GM12878 (cell line): ENCODE results near the gene NR1D2. TPM values are rescaled to one million over a fixed set of nuclear protein-coding genes. Genes with fewer than 3 reads are reported as not detected.
A peak's percentile ranks its signal among the peaks of the same experiment; 100 is the strongest.

Experiments
- ATAC-seq: fragments of 200-7000 bp; cut with Tn5 transposase; 3 replicates; pipeline ENCODE4 v1.9.1; 2020; ENCODE audit warnings: mild to moderate bottlenecking, moderate library complexity
- BruUV-seq: library from RNA; stranded (reverse); fragments of 400-500 nt; replicated peaks from 2 replicates; lab custom pipeline; 2021; lab: Mats Ljungman, UMichigan
- CTCF ChIA-PET: fragments of 300-600 bp; sonication (Branson Sonifier 250); formaldehyde crosslinking; extraction: SDS; loops from one replicate; lab custom pipeline; 2021; ENCODE audit warnings: inconsistent platforms; lab: Yijun Ruan, JAX
- POLR2A ChIA-PET: fragments of 350-600 bp; formaldehyde crosslinking; extraction: SDS; loops from one replicate; lab custom pipeline; 2021; ENCODE audit warnings: inconsistent platforms; lab: Charles Lee
- RAD21 ChIA-PET: fragments of 300-600 bp; sonication (Branson Sonifier 250); formaldehyde crosslinking; loops from one replicate; lab custom pipeline; 2023; ENCODE audit warnings: antibody characterized with exemption; ENCODE audit not compliant: unreplicated experiment; lab: Charles Lee
- SMC1A ChIA-PET: fragments of 300-600 bp; sonication (Branson Sonifier 250); formaldehyde crosslinking; loops from one replicate; lab custom pipeline; 2023; ENCODE audit not compliant: unreplicated experiment, uncharacterized antibody; lab: Charles Lee
- DNase-seq: peaks from one replicate; pipeline ENCODE4 v3.0.0-alpha.2; 2011; ENCODE audit warnings: low read depth, low spot score
- FAIRE-seq: peaks from 3 replicates; lab custom pipeline; 2011; peaks lifted over from hg19 to GRCh38; lab: Jason Lieb, UNC
- H2AFZ ChIP-seq: 2 replicates; pipeline ENCODE4 v1.6.0; 2011; ENCODE audit warnings: low read depth, low read length, control low read depth; ENCODE audit not compliant: control insufficient read depth
- H3K27ac ChIP-seq: 2 replicates; pipeline ENCODE4 v1.5.1; 2011; ENCODE audit warnings: control low read depth; ENCODE audit not compliant: control insufficient read depth, insufficient read depth
- H3K27me3 ChIP-seq, 2 experiments: replicated peaks in 1 of 2; 2 replicates each; pipeline versions ENCODE4 v1.6.0 to v1.6.1; 2011; ENCODE audit warnings: low read length in 1 of 2; ENCODE audit not compliant: control insufficient read depth in 2 of 2, insufficient read depth in 2 of 2
- H3K36me3 ChIP-seq, 2 experiments: 2 replicates each; pipeline ENCODE4 v1.5.1; 2011; ENCODE audit warnings: low read length in 1 of 2; ENCODE audit not compliant: control insufficient read depth in 2 of 2, insufficient read depth in 2 of 2
- H3K4me1 ChIP-seq: 2 replicates; pipeline ENCODE4 v1.6.1; 2011; ENCODE audit warnings: mild to moderate bottlenecking, low read length, moderate library complexity, mixed read lengths; ENCODE audit not compliant: control insufficient read depth, insufficient read depth
- H3K4me2 ChIP-seq: 2 replicates; pipeline ENCODE4 v1.6.0; 2011; ENCODE audit warnings: control low read depth; ENCODE audit not compliant: control insufficient read depth, insufficient read depth
- H3K4me3 ChIP-seq: fragments of 200-600 bp; sonication (generic); 2 replicates; pipeline ENCODE4 v1.5.1; 2016
- H3K79me2 ChIP-seq: 2 replicates; pipeline ENCODE4 v1.6.0; 2011; ENCODE audit warnings: low read length; ENCODE audit not compliant: control insufficient read depth, insufficient read depth
- H3K9ac ChIP-seq: 2 replicates; pipeline ENCODE4 v1.8.0; 2011; ENCODE audit warnings: low read length, control low read depth, mixed read lengths; ENCODE audit not compliant: control insufficient read depth, insufficient read depth
- H3K9me3 ChIP-seq: replicated peaks from 3 replicates; pipeline ENCODE4 v1.5.1; 2011; ENCODE audit warnings: mild to moderate bottlenecking, low read length; ENCODE audit not compliant: control insufficient read depth, insufficient read depth
- H4K20me1 ChIP-seq: 2 replicates; pipeline ENCODE4 v1.6.0; 2011; ENCODE audit not compliant: control insufficient read depth, insufficient read depth
- BACH1 ChIP-seq: fragments of 450-650 bp; IDR thresholded peaks from 2 replicates; pipeline ENCODE4 v1.6.1; 2017; ENCODE audit warnings: mild to moderate bottlenecking, borderline replicate concordance
- CHD4 ChIP-seq: fragments of 200-600 bp; sonication (generic); IDR thresholded peaks from 2 replicates; pipeline ENCODE4 v1.6.1; 2016; ENCODE audit warnings: mild to moderate bottlenecking
- JUNB ChIP-seq: IDR thresholded peaks from 2 replicates; pipeline ENCODE4 v1.6.1; 2016; ENCODE audit warnings: antibody characterized with exemption, mild to moderate bottlenecking
- RAD21 ChIP-seq: IDR thresholded peaks from 2 replicates; pipeline ENCODE4 v1.6.1; 2011; ENCODE audit warnings: mild to moderate bottlenecking, low read depth, low read length, moderate library complexity; ENCODE audit not compliant: insufficient read depth
- RELA ChIP-seq: fragments of 450-650 bp; IDR thresholded peaks from 2 replicates; pipeline ENCODE4 v1.8.0; 2014; ENCODE audit warnings: borderline replicate concordance; ENCODE audit not compliant: partially characterized antibody
- WGBS: methylation state at CpG from one replicate; pipeline ENCODE4 v1.1.6; 2016; ENCODE audit warnings: low lambda C conversion rate; ENCODE audit not compliant: insufficient replicate concordance, insufficient coverage; ENCODE audit errors: missing lambda C conversion rate; 5-methylcytosine and 5-hydroxymethylcytosine counted together
- in situ Hi-C: fragments of 300-500 bp; cut with MboI; formaldehyde crosslinking; loops from 9 replicates; pipeline ENCODE4 v1.14.3; 2018; ENCODE audit warnings: mixed read lengths
- intact Hi-C: fragments of 100-400 bp; cut with micrococcal nuclease; formaldehyde crosslinking; loops from one replicate; pipeline ENCODE4 v1.14.2; 2022; ENCODE audit not compliant: unreplicated experiment
- polyA plus RNA-seq, 11 experiments: library from polyadenylated mRNA; depleted of rRNA in 4 of 11; unstranded in 6 of 11; stranded (reverse) in 5 of 11; fragments of >200 nt; fragmentation: Nextera tagmentation in 4 of 11; fragmentation: Illumina TruSeq in 1 of 11; extraction: Ambion mirVana in 4 of 11; extraction: Trizol in 1 of 11; gene quantifications; 1 replicate in 1 of 11; 2 replicates in 10 of 11; pipeline versions ENCODE4 v1.2.1 to v1.2.3, GENCODE V29; 2011 to 2016; ENCODE audit warnings: inconsistent platforms in 2 of 11, missing spikeins in 2 of 11, low read depth in 1 of 11
- total RNA-seq, 4 experiments: library from RNA; depleted of rRNA in 3 of 4; stranded (reverse); fragments of >200 nt in 3 of 4; fragmentation: Illumina TruSeq in 1 of 4; extraction: Trizol in 1 of 4; gene quantifications; 2 replicates each; pipeline versions ENCODE4 v1.2.1 to v1.2.3, GENCODE V29; 2013 to 2021
- TF ChIP-seq, protein P1 (sequence below), 3 experiments: IDR thresholded peaks in 2 of 3; conservative IDR thresholded peaks in 1 of 3; 2 replicates each; pipeline ENCODE4 v1.5.1; 2011; ENCODE audit warnings: low read depth in 3 of 3, low read length in 3 of 3, mild to moderate bottlenecking in 3 of 3, control low read depth in 2 of 3, moderate library complexity in 2 of 3, inconsistent platforms in 1 of 3, mixed read lengths in 1 of 3; ENCODE audit not compliant: control insufficient read depth in 2 of 3, insufficient read depth in 1 of 3; ENCODE audit errors: extremely low read depth in 1 of 3

The NR1D2 gene
- total and polyA plus RNA-seq, 10 of the 15 experiments (the other 5 are each of a cell fraction or from before 2014, with no cell fraction given): 0.67 to 5.3 (median 2.6) TPM

DNA sequence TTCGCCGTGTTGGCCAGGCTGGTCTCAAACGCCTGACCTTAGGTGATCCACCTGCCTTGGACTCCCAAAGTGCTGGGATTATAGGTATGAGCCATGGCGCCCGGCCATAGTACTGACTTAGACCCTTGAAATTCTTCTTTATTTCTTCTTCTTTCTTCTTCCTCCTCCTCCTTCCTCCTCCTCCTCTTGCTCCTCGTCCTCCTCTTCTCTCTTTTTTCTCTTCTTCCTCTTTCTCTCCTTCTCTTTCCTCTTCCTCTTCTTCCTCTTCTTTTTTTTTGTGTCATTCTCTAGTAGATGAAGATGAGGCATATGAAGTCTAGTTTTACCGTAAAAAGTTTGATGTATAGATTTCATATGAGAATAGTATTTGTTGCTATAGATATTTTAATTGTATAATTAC, 18.8 kb upstream of the NR1D2 start:
- Histone ChIP-seq H4K20me1 (no peaks in the 10 kb centered on the region), H3K4me1 (no peaks in the 10 kb centered on the region), H3K9me3 (no peaks in the 10 kb centered on the region), H3K9ac (no peak overlapping the region), H2AFZ (no peak overlapping the region), H3K79me2 (no peaks in the 10 kb centered on the region), H3K36me3 (peaks cover 0 to 2% of the 10 kb centered on the region in 2 experiments; a peak in 2 of 4 replicates), H3K4me2 (no peak overlapping the region), H3K27ac (no peak overlapping the region), H3K27me3 (no peaks in the 10 kb centered on the region), H3K4me3 (no peak overlapping the region)
- ChIA-PET SMC1A (interaction anchor here (0.8 to 1.1 kb wide), 3 partner anchors 14 to 312 kb away, joined by 3 to 4 read pairs (median 3); no protein-coding TSS in a partner anchor), RAD21 (no interaction called here), CTCF (interaction anchor here (1.2 to 2.5 kb wide), 4 partner anchors 8 to 92 kb away, joined by 3 to 8 read pairs (median 4); no protein-coding TSS in a partner anchor), POLR2A (interaction anchor here (1.7 kb wide), 1 partner anchor 9 kb away, joined by 7 read pairs; the partner anchor contains the start of genes NKIRAS1 and RPL15)
- DNase-seq: no peak
- no peak for ATAC-seq
- WGBS: 84% methylated on average over 7 of the region's 7 CpGs
- TF ChIP-seq CHD4 (no peak), JUNB (no peak), BACH1 (no peak)
- in situ Hi-C loops (loop anchor here (25.0 kb wide), 1 partner anchor 1861 kb away; the partner anchor contains the start of genes NGLY1 and OXSM), intact Hi-C loops (no loop called here)
- no peak for FAIRE-seq
- BruUV-seq: no TSS peak

GRCh38 chr3:23926736-23927135, 18.4 kb upstream of the NR1D2 start:
- H3K9me3 ChIP-seq: no peaks in the 10 kb centered on the region
- 78% methylated on average over 3 of the region's 3 CpGs for WGBS
- H4K20me1 ChIP-seq: no peaks in the 10 kb centered on the region
- BruUV-seq: no TSS peak
- H3K4me2 ChIP-seq: no peak overlapping the region
- SMC1A ChIA-PET: interaction anchor here (0.8 to 1.1 kb wide), 5 partner anchors 14 to 311 kb away, joined by 3 to 4 read pairs (median 3); no protein-coding TSS in a partner anchor
- H3K9ac ChIP-seq: no peak overlapping the region
- in situ Hi-C loops (loop anchor here (25.0 kb wide), 1 partner anchor 1861 kb away; the partner anchor contains the start of genes NGLY1 and OXSM), intact Hi-C loops (no loop called here)
- H3K4me1 ChIP-seq: no peaks in the 10 kb centered on the region
- ATAC-seq: no peak
- H3K27ac ChIP-seq: no peak overlapping the region
- H3K4me3 ChIP-seq: no peak overlapping the region
- POLR2A ChIA-PET: no interaction called here
- no peak for DNase-seq
- RAD21 ChIA-PET: interaction anchor here (0.8 to 1.3 kb wide), 2 partner anchors 35 to 71 kb away, joined by 3 to 5 read pairs; no protein-coding TSS in a partner anchor
- CTCF ChIA-PET: interaction anchor here (1.2 to 2.5 kb wide), 3 partner anchors 8 to 93 kb away, joined by 3 to 7 read pairs (median 4); no protein-coding TSS in a partner anchor
- H3K79me2 ChIP-seq: no peaks in the 10 kb centered on the region
- H3K36me3 ChIP-seq: no peaks in the 10 kb centered on the region
- no peak for TF ChIP-seq RELA
- peak; percentile 13; the same call in 1 of the 2 replicates for TF ChIP-seq RAD21
- TF ChIP-seq, protein P1, sequence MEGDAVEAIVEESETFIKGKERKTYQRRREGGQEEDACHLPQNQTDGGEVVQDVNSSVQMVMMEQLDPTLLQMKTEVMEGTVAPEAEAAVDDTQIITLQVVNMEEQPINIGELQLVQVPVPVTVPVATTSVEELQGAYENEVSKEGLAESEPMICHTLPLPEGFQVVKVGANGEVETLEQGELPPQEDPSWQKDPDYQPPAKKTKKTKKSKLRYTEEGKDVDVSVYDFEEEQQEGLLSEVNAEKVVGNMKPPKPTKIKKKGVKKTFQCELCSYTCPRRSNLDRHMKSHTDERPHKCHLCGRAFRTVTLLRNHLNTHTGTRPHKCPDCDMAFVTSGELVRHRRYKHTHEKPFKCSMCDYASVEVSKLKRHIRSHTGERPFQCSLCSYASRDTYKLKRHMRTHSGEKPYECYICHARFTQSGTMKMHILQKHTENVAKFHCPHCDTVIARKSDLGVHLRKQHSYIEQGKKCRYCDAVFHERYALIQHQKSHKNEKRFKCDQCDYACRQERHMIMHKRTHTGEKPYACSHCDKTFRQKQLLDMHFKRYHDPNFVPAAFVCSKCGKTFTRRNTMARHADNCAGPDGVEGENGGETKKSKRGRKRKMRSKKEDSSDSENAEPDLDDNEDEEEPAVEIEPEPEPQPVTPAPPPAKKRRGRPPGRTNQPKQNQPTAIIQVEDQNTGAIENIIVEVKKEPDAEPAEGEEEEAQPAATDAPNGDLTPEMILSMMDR (IDR thresholded peaks at IDR 0.05 in 2 of 3, conservative IDR thresholded peaks at IDR 0.05 in 1 of 3; ENCODE audit: control insufficient read depth in 2 of 3, extremely low read depth in 1 of 3, insufficient read depth in 1 of 3, low read depth in 3 of 3, low read length in 3 of 3): peak in 1 of 3 experiments; percentile 33; a peak in 2 of 6 replicates
- TF ChIP-seq, all 136 proteins: peak for 2
- H3K27me3 ChIP-seq: no peaks in the 10 kb centered on the region
- no peak for FAIRE-seq
- no peak overlapping the region for H2AFZ ChIP-seq
